Activated CD4-positive, alpha-beta T cell treated with anti-CD3 and anti-CD28 coated beads, Interleukin-2, amount 10 ng/mL, durations not matched to agents 24 days and 14 days (primary cell): Measurements from ENCODE around the gene YJU2. TPM values are rescaled to one million over a fixed set of nuclear protein-coding genes. Genes with fewer than 3 reads are reported as not detected.
"Not testable (repeated sequence)": the region's sequence is repeated elsewhere in the genome, so short reads cannot be mapped to it uniquely, and the experiment has no call there.

Source experiments
- DNase-seq: peaks from one replicate; pipeline ENCODE4 v3.0.0; 2022
- H3K27ac Mint-ChIP-seq: one replicate; pipeline ENCODE4 v1.8.0; 2022; ENCODE audit warnings: mild to moderate bottlenecking, mixed read lengths
- H3K27me3 Mint-ChIP-seq: one replicate; pipeline ENCODE4 v1.8.0; 2022; ENCODE audit warnings: mixed read lengths
- H3K36me3 Mint-ChIP-seq: one replicate; pipeline ENCODE4 v1.8.0; 2022; ENCODE audit warnings: low read depth, mild to moderate bottlenecking, mixed read lengths
- H3K4me1 Mint-ChIP-seq: one replicate; pipeline ENCODE4 v1.8.0; 2021; ENCODE audit warnings: mixed read lengths
- H3K4me3 Mint-ChIP-seq: one replicate; pipeline ENCODE4 v1.8.0; 2022; ENCODE audit warnings: mild to moderate bottlenecking, moderate library complexity, mixed read lengths
- H3K9me3 Mint-ChIP-seq: one replicate; pipeline ENCODE4 v1.8.0; 2021; ENCODE audit warnings: mixed read lengths
- intact Hi-C: fragments of 100-400 bp; cut with micrococcal nuclease; formaldehyde crosslinking; loops from one replicate; pipeline ENCODE4 v1.15.1; 2023
- total RNA-seq: library from RNA; stranded (reverse); gene quantifications from 2 replicates; pipeline ENCODE4 v1.2.3, GENCODE V29; 2022

Gene YJU2
- total RNA-seq, 1 donor from 2014 or later: 38.2 TPM

DNA sequence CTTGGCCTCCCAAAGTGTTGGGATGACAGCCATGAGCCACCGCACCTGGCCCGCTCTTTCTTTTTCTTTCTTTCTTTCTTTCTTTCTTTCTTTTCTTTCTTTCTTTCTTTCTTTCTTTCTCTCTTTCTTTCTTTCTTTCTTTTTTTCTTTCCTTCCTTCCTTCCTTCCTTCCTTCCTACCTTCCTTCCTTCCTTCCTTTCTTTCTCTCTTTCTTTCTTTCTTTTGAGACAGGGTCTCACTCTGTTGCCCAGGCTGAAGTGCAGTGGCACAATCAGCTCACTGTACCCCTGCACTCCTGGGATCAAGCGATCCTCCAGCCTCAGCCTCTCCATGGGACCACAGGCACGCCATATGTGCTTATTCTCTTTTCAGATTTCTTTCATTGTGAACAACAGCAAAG is 39.3 kb downstream of the YJU2 start:
- intact Hi-C loops, H3K27me3 Mint-ChIP-seq, H3K4me3 Mint-ChIP-seq, H3K36me3 Mint-ChIP-seq, H3K9me3 Mint-ChIP-seq, H3K27ac Mint-ChIP-seq, H3K4me1 Mint-ChIP-seq, DNase-seq: not testable (repeated sequence)

DNA sequence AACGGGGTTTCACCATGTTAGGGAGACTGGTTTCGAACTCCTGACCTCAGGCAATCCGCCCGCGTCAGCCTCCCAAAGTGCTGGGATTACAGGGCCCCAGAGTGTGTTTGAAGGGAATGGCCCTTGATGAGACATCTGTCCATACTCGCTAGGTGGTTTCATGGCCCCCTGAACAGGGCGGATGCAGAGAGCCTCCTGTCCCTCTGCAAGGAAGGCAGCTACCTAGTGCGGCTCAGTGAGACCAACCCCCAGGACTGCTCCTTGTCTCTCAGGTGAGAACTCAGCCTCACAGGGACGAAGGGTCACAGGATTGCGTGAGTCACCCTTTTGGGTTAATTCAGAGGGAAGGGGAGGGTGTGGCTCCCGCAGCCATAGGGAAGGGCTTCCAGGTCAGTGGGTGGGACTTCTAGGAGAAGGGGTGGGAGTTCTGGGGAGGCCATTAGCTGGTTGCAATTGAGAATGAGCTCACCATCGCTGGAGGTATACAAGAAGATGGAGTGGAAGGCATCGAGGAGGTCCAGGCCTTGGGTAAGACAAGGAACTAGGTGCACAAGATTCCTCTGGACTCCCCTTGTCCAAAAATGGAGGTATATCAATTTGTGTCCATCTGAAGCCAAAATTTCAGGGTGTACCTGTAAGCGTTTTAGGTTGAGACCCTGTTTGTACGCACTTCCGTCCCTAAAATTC is 41.4 kb downstream of the YJU2 start:
- Mint-ChIP-seq H3K4me1 (no peaks in the 10 kb centered on the region), H3K9me3 (no peaks in the 10 kb centered on the region), H3K36me3 (no peaks in the 10 kb centered on the region), H3K4me3 (no peak overlapping the region), H3K27ac (no peak overlapping the region), H3K27me3 (no peaks in the 10 kb centered on the region)
- intact Hi-C loops: no loop called here
- no peak for DNase-seq

DNA sequence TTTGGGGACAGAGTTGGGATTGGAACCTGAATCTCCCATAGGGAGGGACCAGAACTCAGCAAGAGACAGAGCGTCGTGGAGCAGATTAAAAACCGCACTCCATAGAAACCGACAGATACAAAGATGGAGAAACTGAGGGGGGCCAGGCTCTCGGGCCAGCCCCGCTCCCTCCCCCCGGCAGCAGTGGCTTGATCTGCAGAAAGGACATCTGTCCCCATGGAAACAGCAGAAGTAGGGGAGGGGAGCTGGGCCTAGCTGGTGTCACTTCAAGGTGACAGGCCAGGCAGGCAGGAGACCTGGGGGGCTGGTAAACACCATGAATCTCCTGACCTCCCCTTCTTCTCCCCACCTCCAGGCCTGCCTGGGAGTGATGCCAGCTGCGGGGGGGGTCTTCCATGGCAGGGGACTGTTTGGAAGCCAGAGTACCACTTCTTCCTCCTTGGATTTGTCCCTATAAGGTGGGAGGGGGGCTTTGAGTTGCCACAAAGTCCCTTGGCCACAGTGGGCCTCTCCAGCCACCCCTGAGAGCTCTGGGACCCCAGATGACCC is 44.4 kb downstream of the YJU2 start:
- Mint-ChIP-seq H3K9me3 (no peaks in the 10 kb centered on the region), H3K4me3 (no peak overlapping the region), H3K36me3 (no peaks in the 10 kb centered on the region), H3K4me1 (no peaks in the 10 kb centered on the region), H3K27ac (no peak overlapping the region), H3K27me3 (no peaks in the 10 kb centered on the region)
- intact Hi-C loops: no loop called here
- DNase-seq: no peak

DNA sequence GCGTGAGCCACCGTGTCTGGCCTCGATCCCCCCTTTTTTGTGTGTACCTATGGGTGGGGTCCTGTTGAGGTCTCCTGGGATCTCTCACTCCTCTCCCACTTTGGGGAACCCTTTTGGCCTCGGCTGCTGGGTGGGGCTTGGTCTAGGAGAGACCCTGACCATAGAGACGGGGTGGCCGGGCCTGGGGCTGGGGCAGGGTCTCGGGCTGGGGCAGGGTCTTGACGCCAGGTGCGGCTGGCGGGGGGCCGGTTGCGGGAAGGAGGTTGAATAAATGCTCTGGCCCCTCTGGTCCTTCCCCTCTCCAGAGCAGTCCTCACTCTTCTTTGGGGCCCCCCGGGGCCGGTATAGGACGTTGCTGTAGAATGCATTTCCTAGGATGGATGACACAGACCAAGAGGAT is 45.6 kb downstream of the YJU2 start:
- intact Hi-C loops: no loop called here
- Mint-ChIP-seq H3K27me3 (no peaks in the 10 kb centered on the region), H3K36me3 (no peaks in the 10 kb centered on the region), H3K27ac (no peak overlapping the region), H3K4me3 (no peak overlapping the region), H3K4me1 (no peaks in the 10 kb centered on the region), H3K9me3 (no peaks in the 10 kb centered on the region)
- no peak for DNase-seq

DNA sequence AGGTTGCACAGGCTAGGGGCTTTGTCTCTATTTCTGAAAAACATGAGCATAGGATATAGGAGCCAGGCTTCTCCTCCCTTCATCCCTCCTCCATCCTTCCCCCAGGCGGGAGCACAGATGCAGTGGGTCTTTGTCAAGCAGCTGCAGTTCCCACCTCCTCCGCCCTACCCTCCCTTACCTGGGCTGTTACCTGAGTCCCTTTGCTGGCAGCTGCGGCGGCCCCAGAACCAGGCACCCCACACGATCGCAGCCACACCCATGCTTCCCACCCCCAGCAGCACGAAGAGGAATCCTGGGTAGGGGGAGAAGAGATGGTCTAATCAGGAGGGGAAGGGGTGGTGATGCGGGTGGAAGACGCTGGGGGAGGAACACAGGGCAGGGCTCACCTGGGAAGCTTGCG is 47.5 kb downstream of the YJU2 start:
- H3K36me3 Mint-ChIP-seq: no peaks in the 10 kb centered on the region
- no peaks in the 10 kb centered on the region for H3K27me3 Mint-ChIP-seq
- no peaks in the 10 kb centered on the region for H3K9me3 Mint-ChIP-seq
- no peak overlapping the region for H3K4me3 Mint-ChIP-seq
- intact Hi-C loops: no loop called here
- no peak for DNase-seq
- H3K4me1 Mint-ChIP-seq: peaks cover 3% of the 10 kb centered on the region
- no peak overlapping the region for H3K27ac Mint-ChIP-seq

DNA sequence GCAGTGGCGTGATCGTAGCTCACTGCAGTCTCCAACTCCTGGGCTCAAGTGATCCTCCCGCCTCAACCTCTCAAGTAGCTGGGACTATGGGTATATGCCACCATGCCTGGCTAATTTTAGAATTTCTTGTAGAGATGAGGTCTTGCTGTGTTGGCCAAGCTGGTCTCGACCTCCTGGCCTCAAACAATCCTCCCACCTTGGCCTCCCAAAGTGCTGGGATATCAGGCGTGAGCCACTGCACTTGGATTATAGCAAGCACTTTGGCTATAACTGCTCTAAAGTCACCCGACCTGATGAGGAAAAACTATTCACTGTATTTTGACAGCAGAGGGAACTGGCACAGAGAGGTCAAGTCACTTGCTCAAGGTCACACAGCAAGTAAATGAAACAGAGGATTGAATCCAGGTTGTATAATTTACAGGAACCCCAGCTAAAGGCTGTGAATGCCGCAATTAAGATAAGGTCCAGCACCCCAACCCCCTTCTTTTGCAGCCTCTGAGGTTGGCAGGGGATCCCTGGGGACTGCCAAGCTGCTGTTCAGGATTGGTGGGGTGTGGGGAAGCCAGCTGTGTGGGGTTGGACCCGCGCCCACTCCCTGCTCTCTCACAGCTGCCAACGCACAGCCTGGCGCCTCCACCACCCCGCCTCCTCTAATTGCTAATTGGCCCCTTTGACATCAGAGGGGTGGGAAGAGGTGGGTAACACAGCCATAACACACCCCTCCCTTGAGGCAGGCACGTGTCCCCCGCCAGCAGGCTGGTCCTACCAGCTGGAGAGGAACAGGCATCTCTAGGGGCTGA is 49.3 kb downstream of the YJU2 start:
- peaks cover 7% of the 10 kb centered on the region for H3K4me1 Mint-ChIP-seq
- H3K9me3 Mint-ChIP-seq: no peaks in the 10 kb centered on the region
- no peak overlapping the region for H3K4me3 Mint-ChIP-seq
- H3K36me3 Mint-ChIP-seq: no peaks in the 10 kb centered on the region
- no peak for DNase-seq
- intact Hi-C loops: no loop called here
- H3K27me3 Mint-ChIP-seq: no peaks in the 10 kb centered on the region
- H3K27ac Mint-ChIP-seq: no peak overlapping the region

DNA sequence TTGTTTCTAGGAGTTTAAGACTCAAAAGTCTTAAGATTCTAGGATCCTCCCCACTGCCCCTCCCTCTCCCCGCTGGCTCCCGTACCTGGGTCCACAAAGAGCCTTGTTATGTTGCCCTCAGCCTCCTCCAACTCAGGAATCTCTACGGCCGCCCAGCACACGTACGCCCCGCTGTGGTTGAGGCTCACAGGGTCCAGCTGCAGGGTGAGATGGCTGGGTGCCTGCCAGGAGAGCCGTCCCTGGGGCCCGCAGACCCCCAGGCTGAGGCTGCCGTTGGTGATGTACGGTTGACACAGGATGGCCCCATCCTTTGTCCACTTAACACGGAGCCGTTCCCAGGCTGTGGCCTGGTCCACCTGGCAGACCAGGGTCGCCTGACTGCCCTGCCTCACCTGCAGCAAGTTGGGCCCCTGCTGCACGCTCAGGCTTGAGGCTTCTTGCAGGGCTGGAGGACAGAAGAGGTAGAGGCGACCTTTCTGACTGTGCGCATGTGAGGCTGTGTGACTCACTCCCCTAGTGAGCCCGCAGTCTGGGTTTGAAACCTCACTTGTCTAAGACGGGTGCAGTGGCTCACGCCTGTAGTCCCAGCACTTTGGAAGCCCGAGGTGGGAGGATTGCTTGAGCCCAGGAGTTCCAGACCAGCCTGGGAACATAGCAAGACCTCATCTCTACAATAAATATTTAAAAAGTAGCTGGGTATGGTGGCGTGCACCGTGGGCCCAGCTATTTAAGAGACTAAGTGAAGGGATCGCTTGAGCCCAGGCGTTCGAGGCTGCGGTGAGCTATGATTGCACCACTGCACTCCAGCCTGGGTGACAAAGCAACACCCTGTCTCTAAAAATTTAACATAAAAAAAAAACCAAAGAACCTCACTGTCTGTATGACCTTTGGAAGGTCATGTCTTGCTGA is 51.3 kb downstream of the YJU2 start:
- no peak overlapping the region for H3K4me3 Mint-ChIP-seq
- H3K27ac Mint-ChIP-seq: no peak overlapping the region
- DNase-seq: no peak
- no peaks in the 10 kb centered on the region for H3K27me3 Mint-ChIP-seq
- intact Hi-C loops: no loop called here
- no peaks in the 10 kb centered on the region for H3K36me3 Mint-ChIP-seq
- no peaks in the 10 kb centered on the region for H3K9me3 Mint-ChIP-seq
- peaks cover 19% of the 10 kb centered on the region for H3K4me1 Mint-ChIP-seq

DNA sequence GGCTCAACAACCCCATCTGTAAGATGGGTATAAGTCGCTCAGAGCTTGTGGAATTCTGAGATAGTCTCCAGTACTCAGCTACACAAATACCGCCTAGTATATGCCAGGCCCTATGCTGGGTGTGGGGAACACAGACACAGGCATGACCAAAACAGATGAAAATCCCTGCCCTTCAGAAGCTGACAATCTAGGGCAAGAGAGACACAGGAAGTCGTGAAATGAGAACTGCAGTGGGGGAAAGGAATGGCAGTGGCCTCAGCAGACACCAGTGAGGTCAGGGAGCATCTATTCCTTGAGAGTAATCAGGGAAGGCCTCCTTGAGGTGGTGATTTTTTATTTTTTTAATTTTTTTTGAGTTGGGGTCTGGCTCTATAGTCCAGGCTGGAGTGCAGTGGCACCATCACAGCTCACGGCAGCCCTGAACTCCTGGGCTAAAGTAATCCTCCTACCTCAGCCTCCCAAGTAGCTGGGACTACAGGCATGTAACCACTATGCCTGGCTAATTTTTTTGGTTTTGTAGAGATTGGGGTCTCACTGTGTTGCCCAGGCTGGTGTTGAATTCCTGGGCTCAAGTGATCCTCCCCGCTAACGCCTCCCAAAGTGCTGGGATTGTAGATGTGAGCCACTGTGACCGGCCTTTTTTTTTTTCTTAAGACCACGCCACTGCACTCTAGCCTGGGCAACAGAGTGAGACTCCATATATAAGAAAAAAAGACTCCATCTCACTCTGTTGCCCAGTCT is 52.1 kb downstream of the YJU2 start:
- DNase-seq: no peak
- Mint-ChIP-seq H3K36me3 (no peaks in the 10 kb centered on the region), H3K4me3 (peak overlapping the region; percentile 35), H3K27ac (peak overlapping the region; percentile 74), H3K4me1 (peaks cover 23% of the 10 kb centered on the region), H3K9me3 (no peaks in the 10 kb centered on the region), H3K27me3 (no peaks in the 10 kb centered on the region)
- intact Hi-C loops: no loop called here

DNA sequence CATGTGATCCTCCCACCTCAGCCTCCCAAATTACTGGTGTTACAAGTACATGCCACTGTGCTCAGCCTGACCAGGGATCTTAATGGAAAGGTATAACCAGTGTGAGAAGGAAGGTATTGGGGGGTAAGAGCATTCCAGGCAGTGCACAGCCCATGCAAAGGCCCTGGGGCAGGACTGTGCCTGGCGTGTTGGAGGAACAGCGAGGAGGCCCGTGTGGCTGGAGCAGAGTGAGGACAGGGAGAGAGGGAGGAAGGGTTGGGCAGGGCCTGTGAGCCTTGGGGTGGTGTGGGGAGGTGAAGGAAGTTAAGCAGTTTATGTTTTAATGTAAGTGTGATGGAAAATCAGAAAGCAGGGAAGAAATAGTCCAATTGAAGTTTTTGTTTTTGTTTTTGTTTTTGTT is 53.7 kb downstream of the YJU2 start:
- peak overlapping the region; percentile 58 for H3K4me3 Mint-ChIP-seq
- no peak for DNase-seq
- H3K27me3 Mint-ChIP-seq: no peaks in the 10 kb centered on the region
- intact Hi-C loops: no loop called here
- H3K4me1 Mint-ChIP-seq: peaks cover 31% of the 10 kb centered on the region
- H3K36me3 Mint-ChIP-seq: no peaks in the 10 kb centered on the region
- H3K9me3 Mint-ChIP-seq: no peaks in the 10 kb centered on the region
- peak overlapping the region; percentile 84 for H3K27ac Mint-ChIP-seq

DNA sequence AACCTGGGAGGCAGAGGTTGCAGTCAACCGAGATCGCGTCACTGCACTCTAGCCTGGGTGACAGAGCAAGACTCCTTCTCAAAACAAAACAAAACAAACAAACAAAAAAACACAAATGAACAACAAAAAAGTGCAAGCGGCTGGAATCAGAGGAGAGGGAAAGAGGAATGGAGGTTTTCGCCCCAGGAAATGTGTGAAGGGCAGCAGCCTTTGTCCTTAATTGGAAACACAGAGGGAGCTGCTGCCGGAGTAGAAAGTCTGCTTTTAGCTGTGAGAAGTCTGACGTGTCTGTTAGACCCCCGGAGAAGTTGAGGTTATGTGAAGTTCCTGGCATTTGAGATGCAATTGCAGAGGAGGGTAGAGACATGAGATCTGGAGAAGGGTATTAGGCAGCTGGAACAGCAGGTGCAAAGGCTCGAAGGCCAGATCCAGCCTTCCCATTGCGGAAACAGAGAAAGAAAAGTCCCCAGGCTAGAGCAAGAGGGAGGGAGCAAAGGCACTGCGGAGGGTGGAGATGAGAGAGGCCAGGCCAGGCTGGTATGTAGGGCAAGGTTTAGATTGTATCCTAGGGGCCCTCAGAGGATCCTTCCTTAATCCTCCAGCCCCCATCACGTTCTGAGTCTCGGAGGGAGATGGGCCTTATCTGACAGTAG is 54.8 kb downstream of the YJU2 start:
- peak; percentile 69 for DNase-seq
- intact Hi-C loops: no loop called here

DNA sequence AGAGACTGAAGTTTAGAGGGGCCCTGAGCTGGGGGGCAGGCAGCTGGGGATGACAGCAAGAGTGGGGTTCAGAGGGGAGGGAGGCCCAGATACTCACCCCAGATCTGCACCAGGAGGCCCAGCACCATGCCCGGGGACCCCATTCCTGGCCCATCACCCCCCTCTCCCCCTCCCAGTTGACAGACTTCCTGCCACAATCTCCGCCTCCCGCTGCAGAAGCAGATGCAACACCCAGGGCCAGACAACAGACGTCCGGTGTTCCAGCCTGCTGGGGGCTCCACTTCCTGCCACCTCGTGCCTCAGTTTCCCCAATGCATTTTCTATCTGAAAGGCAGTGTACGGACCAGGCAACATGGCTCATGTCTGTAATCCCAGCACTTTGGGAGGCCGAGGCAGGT is 55.4 kb downstream of the YJU2 start, which contains the start of gene TMIGD2:
Gene TMIGD2 (minus strand): TSS at position 147 of the 398 bp plus-strand sequence. CDS start 4 bp downstream, at position 143.
- peak within 1 kb of the TSS; percentile 89 for H3K4me3 Mint-ChIP-seq
- H3K27ac Mint-ChIP-seq: peak within 1 kb of the TSS; percentile 83
- peaks cover 31% of the 10 kb centered on the region for H3K4me1 Mint-ChIP-seq
- intact Hi-C loops: no loop called here
- H3K27me3 Mint-ChIP-seq: no peaks in the 10 kb centered on the region
- H3K9me3 Mint-ChIP-seq: no peaks in the 10 kb centered on the region
- H3K36me3 Mint-ChIP-seq: peaks cover 4% of the 10 kb centered on the region
- peak; percentile 75 for DNase-seq

More for the DNA sequence above, 54.8 kb downstream of the YJU2 start:
- Mint-ChIP-seq H3K9me3 (no peaks in the 10 kb centered on the region), H3K36me3 (peaks cover 2% of the 10 kb centered on the region), H3K27ac (peak overlapping the region; percentile 83), H3K4me1 (peaks cover 31% of the 10 kb centered on the region), H3K27me3 (no peaks in the 10 kb centered on the region), H3K4me3 (peak overlapping the region; percentile 89)

DNA sequence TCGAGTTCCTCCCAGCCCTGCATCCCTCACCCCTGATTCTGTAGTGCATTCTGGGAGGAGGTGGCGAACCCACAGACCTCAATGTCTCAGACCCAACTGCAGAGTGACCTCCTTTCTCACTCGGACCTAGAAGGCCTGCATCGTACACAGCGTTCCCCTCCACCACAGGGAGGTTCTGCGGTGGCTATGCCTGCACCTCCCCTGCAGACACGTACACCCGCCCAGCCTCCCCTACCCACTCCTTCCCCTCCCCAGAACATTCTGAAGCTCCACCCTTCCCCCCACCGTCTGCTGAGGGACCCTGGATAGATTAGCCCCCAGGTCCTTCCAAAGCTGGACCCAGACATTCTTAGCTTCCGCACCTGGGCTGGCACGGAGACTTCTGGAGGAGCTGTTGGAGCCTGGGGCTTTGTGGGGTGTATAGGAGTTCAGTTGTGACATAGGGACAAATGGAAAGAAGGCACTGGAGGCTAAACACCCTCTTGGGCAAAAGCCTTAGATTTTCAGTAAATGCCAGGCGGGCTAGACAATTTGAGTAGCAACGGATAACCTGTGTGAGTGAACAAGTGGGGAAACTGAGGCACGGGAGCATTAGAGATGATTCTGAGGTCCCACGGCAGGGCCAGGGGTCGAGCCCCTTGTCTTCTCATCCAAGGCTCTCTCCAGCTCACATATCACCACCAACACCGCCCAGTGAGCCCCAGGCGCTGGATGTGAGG is 57.1 kb downstream of the YJU2 start:
- Mint-ChIP-seq H3K4me3 (peak overlapping the region; percentile 72), H3K9me3 (no peaks in the 10 kb centered on the region), H3K27me3 (no peaks in the 10 kb centered on the region), H3K27ac (peak overlapping the region; percentile 74), H3K4me1 (peaks cover 28% of the 10 kb centered on the region), H3K36me3 (peaks cover 4% of the 10 kb centered on the region)
- no peak for DNase-seq
- intact Hi-C loops: loop anchor here (1.0 to 2.0 kb wide), 2 partner anchors 23 to 39 kb away; partner anchors contain the start of gene MPND
